Neural cell (in vitro differentiated cells): Measurements from ENCODE around the gene BAD.

Source experiments
- CTCF ChIP-seq: fragments of 450-650 bp; IDR thresholded peaks from 2 replicates; pipeline ENCODE4 v1.5.1; 2014; ENCODE audit warnings: antibody characterized with exemption, mild to moderate bottlenecking, moderate library complexity; ENCODE audit not compliant: poor library complexity, severe bottlenecking
- EP300 ChIP-seq: fragments of 450-650 bp; conservative IDR thresholded peaks from 2 replicates; pipeline ENCODE4 v1.6.1; 2014; ENCODE audit warnings: antibody characterized with exemption, mild to moderate bottlenecking, moderate library complexity; ENCODE audit not compliant: poor library complexity, severe bottlenecking
- EZH2 ChIP-seq: fragments of 200-600, 300-800 bp; shearing (Covaris generic), sonication (generic); IDR thresholded peaks from 2 replicates; pipeline ENCODE4 v1.6.1; 2014; ENCODE audit warnings: antibody characterized with exemption, low read length, borderline replicate concordance, mild to moderate bottlenecking; ENCODE audit not compliant: insufficient read depth, poor library complexity, severe bottlenecking
- SMC3 ChIP-seq: fragments of 450-650 bp; conservative IDR thresholded peaks from 2 replicates; pipeline ENCODE4 v1.6.1; 2014; ENCODE audit warnings: antibody characterized with exemption, mild to moderate bottlenecking, moderate library complexity; ENCODE audit not compliant: poor library complexity

GRCh38 chr11:64327993-64328392 lies 43.5 kb upstream of the BAD start:
- TF ChIP-seq CTCF (no peak), SMC3 (no peak), EP300 (no peak), EZH2 (no peak)
